ENCODE data around the gene RALGPS1.

RALGPS1 gene

GRCh38 chr9:127128341-127129072 lies 213.9 kb downstream of the RALGPS1 start:
- DNase-seq: no peak

- no peak for DNase-seq
These were observed 214.6 kb downstream of the RALGPS1 start for GRCh38 chr9:127129073-127129717.

- DNase-seq: no peak
These were observed 215.1 kb downstream of the RALGPS1 start for GRCh38 chr9:127129718-127130085.

- no peak for DNase-seq
These were observed 215.7 kb downstream of the RALGPS1 start for GRCh38 chr9:127130235-127130634.

- peak; percentile 76 for DNase-seq
These were observed 216.3 kb downstream of the RALGPS1 start for GRCh38 chr9:127130661-127131538.

- no peak for DNase-seq
These were observed 217.3 kb downstream of the RALGPS1 start for GRCh38 chr9:127131871-127132270.

- no peak for DNase-seq
These were observed 217.8 kb downstream of the RALGPS1 start for GRCh38 chr9:127132375-127132774.

- DNase-seq: peak; percentile 54
These were observed 218.5 kb downstream of the RALGPS1 start for GRCh38 chr9:127132921-127133647.

GRCh38 chr9:127133739-127134167 lies 219.2 kb downstream of the RALGPS1 start:
- peak; percentile 70 for DNase-seq

GRCh38 chr9:127135056-127135745 lies 220.6 kb downstream of the RALGPS1 start:
- DNase-seq: no peak

- no peak for DNase-seq
These were observed 221.7 kb downstream of the RALGPS1 start for GRCh38 chr9:127136081-127136879.

- no peak for DNase-seq
These were observed 222.5 kb downstream of the RALGPS1 start for GRCh38 chr9:127136880-127137639.

GRCh38 chr9:127137640-127138360 lies 223.2 kb downstream of the RALGPS1 start:
- DNase-seq: no peak

- no peak for DNase-seq
These were observed 223.9 kb downstream of the RALGPS1 start for GRCh38 chr9:127138444-127138843.

GRCh38 chr9:127139071-127139731 lies 224.6 kb downstream of the RALGPS1 start:
- no peak for DNase-seq

- DNase-seq: no peak
These were observed 225.2 kb downstream of the RALGPS1 start for GRCh38 chr9:127139775-127140174.

GRCh38 chr9:127140181-127140580 lies 225.6 kb downstream of the RALGPS1 start:
- DNase-seq: no peak

- DNase-seq: no peak
These were observed 226.5 kb downstream of the RALGPS1 start for GRCh38 chr9:127140842-127141675.
